GM04503 (cell line): ENCODE measurements around the gene NSD1.
"Not testable (repeated sequence)": the region's sequence is repeated elsewhere in the genome, so short reads cannot be mapped to it uniquely, and the experiment has no call there.

Experiments used
- DNase-seq: peaks from one replicate; pipeline ENCODE4 v3.0.0-alpha.2; 2012; ENCODE audit warnings: low read depth

NSD1 gene

GRCh38 chr5:177293819-177294581 lies 160.4 kb downstream of the NSD1 start:
- no peak for DNase-seq

DNA sequence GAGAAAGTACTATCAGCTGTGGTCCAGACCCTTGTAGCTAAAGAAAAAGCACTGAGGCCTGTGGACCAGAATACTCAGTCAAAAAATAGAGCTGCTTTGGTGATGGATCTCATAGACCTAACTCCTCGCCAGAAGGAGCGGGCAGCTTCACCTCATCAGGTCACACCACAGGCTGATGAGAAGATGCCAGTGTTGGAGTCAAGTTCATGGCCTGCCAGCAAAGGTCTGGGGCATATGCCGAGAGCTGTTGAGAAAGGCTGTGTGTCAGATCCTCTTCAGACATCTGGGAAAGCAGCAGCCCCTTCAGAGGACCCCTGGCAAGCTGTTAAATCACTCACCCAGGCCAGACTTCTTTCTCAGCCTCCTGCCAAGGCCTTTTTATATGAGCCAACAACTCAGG lies 161.1 kb downstream of the NSD1 start:
- no peak for DNase-seq

DNA sequence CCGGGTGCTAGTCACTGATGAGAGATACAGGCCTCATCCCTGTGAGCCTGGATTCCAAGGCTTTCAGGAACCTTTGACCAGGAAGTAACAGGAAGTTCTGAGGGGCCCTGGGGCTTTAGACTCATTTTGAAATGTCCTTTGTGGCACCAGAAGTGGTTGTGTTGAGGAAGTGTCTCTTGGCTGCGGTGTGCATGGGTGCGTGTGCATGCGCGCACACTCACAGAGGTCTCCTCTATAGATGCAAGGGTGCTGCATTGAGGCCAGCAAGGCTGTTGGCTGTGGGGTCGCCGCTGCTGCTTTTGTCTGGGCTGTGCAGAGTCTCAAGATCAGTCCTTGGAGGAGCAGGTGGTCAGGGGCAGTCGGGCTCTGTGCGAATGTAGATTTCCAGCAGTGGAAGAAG lies 162.4 kb downstream of the NSD1 start:
- DNase-seq: no peak

- no peak for DNase-seq
These were observed 163.0 kb downstream of the NSD1 start for GRCh38 chr5:177296581-177296980.

GRCh38 chr5:177297922-177298321 lies 164.3 kb downstream of the NSD1 start:
- no peak for DNase-seq

- no peak for DNase-seq
These were observed 166.1 kb downstream of the NSD1 start for GRCh38 chr5:177299697-177300096.

- no peak for DNase-seq
These were observed 166.8 kb downstream of the NSD1 start for GRCh38 chr5:177300236-177300880.

- DNase-seq: no peak
These were observed 167.4 kb downstream of the NSD1 start for GRCh38 chr5:177300951-177301350.

DNA sequence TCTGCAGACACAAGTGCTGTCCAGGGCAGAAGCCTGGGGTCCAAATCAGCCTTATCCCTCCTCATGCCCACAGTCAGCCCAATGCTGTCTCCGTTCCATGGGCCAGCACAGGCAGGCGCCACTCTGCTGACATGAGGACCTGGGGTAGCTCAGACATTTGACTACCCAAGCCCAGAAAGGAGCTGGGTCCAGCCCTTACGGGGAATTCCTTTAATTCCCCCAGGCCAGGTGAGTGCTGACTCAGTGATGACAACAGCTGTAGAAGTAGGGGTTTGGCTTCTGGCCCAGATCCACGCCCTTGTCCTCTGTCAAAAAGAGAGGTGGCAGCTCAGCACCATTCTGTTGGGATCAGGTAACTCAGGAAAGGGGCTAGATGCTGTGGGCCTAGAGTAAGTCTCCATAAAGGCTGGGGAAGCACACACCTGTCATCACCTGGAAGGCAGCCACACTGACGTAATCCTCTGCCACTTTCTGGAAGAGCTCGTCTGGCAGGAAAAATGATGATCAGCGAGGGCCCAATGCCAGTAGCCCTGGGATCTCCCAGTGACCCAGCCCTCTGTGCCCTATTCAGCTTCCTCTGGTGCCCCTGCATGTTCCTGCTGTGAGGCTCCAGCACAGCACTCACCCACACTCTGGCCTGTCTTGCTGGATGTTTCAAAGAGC lies 168.1 kb downstream of the NSD1 start:
- no peak for DNase-seq

- DNase-seq: no peak
These were observed 169.0 kb downstream of the NSD1 start for GRCh38 chr5:177302354-177303110.

DNA sequence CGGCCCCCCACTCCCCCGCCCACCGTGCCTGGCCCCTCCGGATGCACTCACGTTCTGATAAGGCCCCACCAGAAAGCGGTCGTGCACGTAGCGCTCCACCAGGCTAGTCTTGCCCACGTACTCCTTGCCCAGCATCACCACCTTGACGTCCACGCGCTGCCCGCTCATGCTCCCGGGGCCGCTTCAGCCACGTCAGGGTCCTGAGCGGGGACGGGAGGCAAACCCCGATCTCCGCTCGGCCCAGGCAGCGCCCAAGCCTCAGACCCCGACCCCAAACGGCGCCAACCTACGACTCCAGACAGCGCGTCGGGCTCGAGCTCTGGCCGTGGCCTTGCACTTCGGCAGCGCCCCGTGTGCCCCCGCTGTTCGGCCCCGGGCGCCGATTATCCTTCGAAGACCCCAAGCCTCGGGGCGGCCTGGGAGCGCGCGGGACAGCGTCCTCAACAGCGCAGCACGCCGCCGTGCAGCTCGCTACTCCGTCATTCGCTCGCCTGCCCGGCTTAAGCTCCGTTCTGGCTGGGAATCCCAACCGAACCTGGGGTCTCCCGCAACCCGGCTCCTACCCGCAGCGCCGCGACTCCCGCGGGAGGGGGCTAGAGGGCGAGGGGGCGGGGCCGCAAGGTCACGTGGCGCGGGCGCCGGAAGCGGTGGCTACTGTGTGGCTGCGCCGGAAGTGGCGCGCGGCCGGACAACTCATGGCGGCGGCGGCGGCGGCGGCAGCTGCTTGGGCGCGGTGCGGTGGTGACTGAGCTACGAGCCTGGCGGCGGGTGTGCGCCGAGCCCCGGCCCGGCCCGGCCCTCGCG lies 169.8 kb downstream of the NSD1 start, which contains the start of the genes PRELID1 and RAB24:
TSS of gene PRELID1 (plus strand) at position 679 of the 804 bp plus-strand sequence. CDS start 187 bp downstream, outside the sequence.
TSS of gene RAB24 (minus strand) at position 599 of the 804 bp plus-strand sequence. CDS start at position 168, 431 bp downstream.
- no peak for DNase-seq

- DNase-seq: no peak
These were observed 170.4 kb downstream of the NSD1 start for GRCh38 chr5:177303925-177304391.

DNA sequence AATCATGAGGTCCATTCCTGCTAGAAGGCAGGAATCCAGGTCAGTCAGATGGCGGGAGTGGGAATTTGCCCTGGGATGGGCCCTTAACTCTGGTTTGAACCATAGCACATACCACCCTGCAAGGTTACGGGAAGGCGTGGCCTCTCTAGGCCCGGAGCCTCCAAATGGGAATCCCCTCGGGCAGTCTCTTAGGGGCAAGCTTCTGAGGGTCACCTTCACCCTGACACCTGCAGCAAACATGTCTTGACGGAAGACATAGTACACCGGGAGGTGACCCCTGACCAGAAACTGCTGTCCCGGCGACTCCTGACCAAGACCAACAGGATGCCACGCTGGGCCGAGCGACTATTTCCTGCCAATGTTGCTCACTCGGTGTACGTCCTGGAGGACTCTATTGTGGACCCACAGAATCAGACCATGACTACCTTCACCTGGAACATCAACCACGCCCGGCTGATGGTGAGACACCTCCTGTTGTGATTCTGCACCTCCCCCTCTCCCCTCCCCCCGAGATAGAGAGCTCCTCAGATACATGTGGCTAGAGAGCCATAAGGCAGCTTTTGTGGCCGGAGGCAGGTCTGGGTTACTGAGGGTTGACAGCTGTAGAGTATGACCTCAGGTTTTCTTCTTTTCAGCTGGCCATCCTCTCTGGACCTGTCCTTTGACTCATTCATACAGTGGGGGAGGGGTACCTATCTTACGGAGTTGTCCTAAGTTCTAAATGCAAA lies 171.0 kb downstream of the NSD1 start:
- no peak for DNase-seq

DNA sequence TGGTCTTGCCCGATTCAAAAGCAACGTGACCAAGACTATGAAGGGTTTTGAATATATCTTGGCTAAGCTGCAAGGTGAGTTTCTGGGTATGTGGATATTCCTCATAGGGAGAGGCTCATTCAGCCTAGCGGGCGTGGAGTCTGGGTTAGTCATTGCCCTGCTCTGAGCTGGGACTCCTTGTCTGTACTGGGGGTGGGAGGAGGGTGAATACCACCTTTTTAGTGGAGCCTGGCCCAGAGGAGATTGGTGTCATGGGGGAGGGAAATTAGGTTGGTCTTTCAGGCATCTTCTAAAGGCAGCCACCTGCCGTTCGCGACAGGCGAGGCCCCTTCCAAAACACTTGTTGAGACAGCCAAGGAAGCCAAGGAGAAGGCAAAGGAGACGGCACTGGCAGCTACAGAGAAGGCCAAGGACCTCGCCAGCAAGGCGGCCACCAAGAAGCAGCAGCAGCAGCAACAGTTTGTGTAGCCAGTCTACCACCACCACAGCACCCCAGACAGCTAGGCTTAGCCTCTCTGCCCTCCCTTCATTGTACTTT lies 172.6 kb downstream of the NSD1 start:
- DNase-seq: not testable (repeated sequence)

DNA sequence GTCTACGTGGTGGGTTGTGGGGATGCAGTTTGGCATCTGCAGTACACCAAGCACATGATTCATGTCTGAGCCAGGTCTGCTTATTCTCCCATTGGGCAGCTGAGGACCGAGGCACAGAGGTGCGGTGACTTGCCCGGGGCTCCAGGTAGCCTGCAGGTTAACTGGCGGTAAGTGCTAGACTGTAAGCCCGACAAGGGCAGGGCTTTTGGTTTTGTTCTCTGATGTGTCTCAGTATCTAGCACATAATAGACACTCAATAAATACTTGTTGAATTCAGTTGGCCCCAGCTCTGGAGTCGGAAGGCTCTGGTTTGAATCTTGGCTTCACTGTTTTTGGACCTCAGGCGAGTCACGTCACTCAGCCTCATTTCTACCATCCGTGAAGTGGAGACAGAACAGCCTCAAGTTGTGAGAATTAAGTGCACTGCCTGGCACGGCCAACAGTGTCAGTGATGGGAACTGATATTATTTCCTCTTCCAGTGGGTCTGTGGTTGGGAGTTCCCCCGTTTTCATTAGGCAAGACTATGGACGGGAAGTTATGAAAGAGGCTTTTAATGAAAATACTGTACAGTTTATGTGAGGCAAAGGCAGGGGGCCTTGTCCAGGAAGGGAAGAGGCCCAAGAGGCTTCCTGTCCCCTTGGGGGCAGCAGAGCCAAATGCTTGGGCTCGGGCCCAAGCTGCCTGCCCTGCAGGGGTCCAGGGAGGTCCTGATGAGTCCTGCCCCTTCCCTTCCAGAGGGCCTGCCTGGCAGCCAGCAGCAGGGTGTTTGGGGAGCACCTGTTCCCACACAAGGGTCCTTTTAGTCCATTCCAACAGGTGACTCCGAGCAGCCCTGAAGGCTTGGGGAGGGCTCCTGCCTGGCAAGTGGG lies 173.3 kb downstream of the NSD1 start:
- DNase-seq: no peak

DNA sequence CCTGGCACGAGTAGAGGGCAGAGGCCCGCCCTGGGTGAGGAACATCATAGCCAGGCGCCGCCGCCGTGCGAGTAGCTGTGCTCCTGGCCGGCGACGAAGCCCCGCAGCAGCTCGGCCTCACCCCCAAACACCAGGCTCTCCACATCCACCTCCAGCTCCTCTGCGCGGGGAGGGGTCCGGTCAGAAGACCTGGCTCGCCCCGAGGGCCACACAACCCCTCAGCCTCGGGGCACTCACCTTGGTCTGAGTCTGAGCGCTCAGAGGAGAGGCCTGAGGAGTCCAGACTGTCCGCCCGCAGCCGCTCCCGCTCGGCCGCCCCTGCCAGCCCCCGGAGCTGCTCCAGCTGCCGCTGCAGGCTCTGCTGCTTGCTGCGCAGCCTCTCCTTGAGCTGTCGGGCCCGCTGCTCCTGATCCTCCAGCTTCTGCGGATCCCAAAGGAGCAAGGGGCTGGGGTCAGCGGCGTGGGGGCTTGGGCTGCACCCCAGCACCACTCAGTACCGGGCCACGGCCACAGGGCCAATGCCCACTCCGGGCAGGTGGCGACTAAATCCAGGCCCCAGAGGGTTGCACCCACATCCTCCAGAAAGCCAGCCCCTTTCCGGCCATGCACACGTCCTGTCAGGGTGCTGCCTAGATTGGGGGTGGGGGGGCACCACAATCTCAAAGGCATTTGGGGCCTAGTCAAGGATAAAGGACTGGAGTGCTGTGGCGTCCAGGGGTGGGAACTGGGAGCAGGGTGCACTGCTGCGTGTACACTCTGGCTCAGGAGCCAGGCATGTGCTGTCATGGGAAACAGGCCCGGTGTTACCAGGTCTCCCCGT lies 174.2 kb downstream of the NSD1 start:
- no peak for DNase-seq

- no peak for DNase-seq
These were observed 175.2 kb downstream of the NSD1 start for GRCh38 chr5:177308740-177309139.
